Neural cell (in vitro differentiated cells): ENCODE data around the gene SUGCT. TPM values are rescaled to one million over a fixed set of nuclear protein-coding genes. Genes with fewer than 3 reads are reported as not detected.

ENCODE experiments used
- H2AFZ ChIP-seq: fragments of 200-600, 300-800 bp; sonication (generic), shearing (Covaris generic); 2 replicates; pipeline ENCODE4 v1.6.0; 2014; ENCODE audit warnings: low read depth, mild to moderate bottlenecking, antibody characterized with exemption, low read length, moderate library complexity
- H3F3A ChIP-seq: fragments of 200-600 bp; shearing (Covaris generic); 2 replicates; pipeline ENCODE4 v1.6.1; 2016; ENCODE audit warnings: mild to moderate bottlenecking, moderate library complexity, mixed read lengths, antibody characterized with exemption, low read length; ENCODE audit not compliant: insufficient read depth, poor library complexity, severe bottlenecking
- H3K27ac ChIP-seq: fragments of 200-600, 300-800 bp; sonication (generic), shearing (Covaris generic); 2 replicates; pipeline ENCODE4 v1.5.1; 2014; ENCODE audit warnings: mild to moderate bottlenecking, low read length, moderate library complexity
- H3K27me3 ChIP-seq: fragments of 300-800, 200-600 bp; sonication (generic), shearing (Covaris generic); 2 replicates; pipeline ENCODE4 v1.6.0; 2014; ENCODE audit warnings: mild to moderate bottlenecking, low read depth, low read length, moderate library complexity; ENCODE audit not compliant: insufficient read depth
- H3K36me3 ChIP-seq: fragments of 300-800, 200-600 bp; sonication (generic), shearing (Covaris generic); 2 replicates; pipeline ENCODE4 v1.5.1; 2014; ENCODE audit warnings: mild to moderate bottlenecking, antibody characterized with exemption, low read length, moderate library complexity; ENCODE audit not compliant: insufficient read depth
- H3K4me2 ChIP-seq: fragments of 300-800, 200-600 bp; sonication (generic), shearing (Covaris generic); 2 replicates; pipeline ENCODE4 v1.6.0; 2014; ENCODE audit warnings: mild to moderate bottlenecking, low read length
- H3K4me3 ChIP-seq: fragments of 300-800, 200-600 bp; sonication (generic), shearing (Covaris generic); 2 replicates; pipeline ENCODE4 v1.5.1; 2014; ENCODE audit warnings: mild to moderate bottlenecking, low read length, moderate library complexity
- H3K79me2 ChIP-seq: fragments of 200-600 bp; shearing (Covaris generic); replicated peaks from 2 replicates; pipeline ENCODE4 v1.6.0; 2014; ENCODE audit warnings: mild to moderate bottlenecking, low read length, moderate library complexity; ENCODE audit not compliant: insufficient read depth
- H3K9ac ChIP-seq: fragments of 300-800, 200-600 bp; sonication (generic), shearing (Covaris generic); 2 replicates; pipeline ENCODE4 v1.6.1; 2016; ENCODE audit warnings: mild to moderate bottlenecking, low read length, mixed read lengths
- H3K9me2 ChIP-seq: fragments of 200-600 bp; shearing (Covaris generic); 2 replicates; pipeline ENCODE4 v1.6.1; 2016; ENCODE audit warnings: mild to moderate bottlenecking, low read length, mixed read lengths; ENCODE audit not compliant: insufficient read depth
- H3K9me3 ChIP-seq: fragments of 200-600, 300-800 bp; sonication (generic), shearing (Covaris generic); 2 replicates; pipeline ENCODE4 v1.6.1; 2016; ENCODE audit warnings: mild to moderate bottlenecking, mixed run types, low read length, moderate library complexity, mixed read lengths
- H4K20me1 ChIP-seq: fragments of 200-600 bp; shearing (Covaris generic); 2 replicates; pipeline ENCODE4 v1.6.1; 2016; ENCODE audit warnings: mild to moderate bottlenecking, mixed run types; ENCODE audit not compliant: insufficient read depth
- EP300 ChIP-seq: fragments of 450-650 bp; conservative IDR thresholded peaks from 2 replicates; pipeline ENCODE4 v1.6.1; 2014; ENCODE audit warnings: antibody characterized with exemption, mild to moderate bottlenecking, moderate library complexity; ENCODE audit not compliant: poor library complexity, severe bottlenecking
- EZH2 ChIP-seq: fragments of 200-600, 300-800 bp; shearing (Covaris generic), sonication (generic); IDR thresholded peaks from 2 replicates; pipeline ENCODE4 v1.6.1; 2014; ENCODE audit warnings: antibody characterized with exemption, low read length, borderline replicate concordance, mild to moderate bottlenecking; ENCODE audit not compliant: insufficient read depth, poor library complexity, severe bottlenecking
- MXI1 ChIP-seq: fragments of 450-650 bp; conservative IDR thresholded peaks from 2 replicates; pipeline ENCODE4 v1.6.1; 2014; ENCODE audit warnings: antibody characterized with exemption, mild to moderate bottlenecking; ENCODE audit not compliant: poor library complexity, severe bottlenecking
- POLR2AphosphoS5 ChIP-seq: IDR thresholded peaks from 2 replicates; pipeline ENCODE4 v1.6.1; 2012
- RAD21 ChIP-seq: fragments of 450-650 bp; conservative IDR thresholded peaks from 2 replicates; pipeline ENCODE4 v1.6.1; 2014; ENCODE audit warnings: antibody characterized with exemption, mild to moderate bottlenecking, moderate library complexity
- SMC3 ChIP-seq: fragments of 450-650 bp; conservative IDR thresholded peaks from 2 replicates; pipeline ENCODE4 v1.6.1; 2014; ENCODE audit warnings: antibody characterized with exemption, mild to moderate bottlenecking, moderate library complexity; ENCODE audit not compliant: poor library complexity
- TAF1 ChIP-seq: IDR thresholded peaks from 2 replicates; pipeline ENCODE4 v1.6.1; 2012; ENCODE audit warnings: low read depth
- polyA plus RNA-seq: library from polyadenylated mRNA; depleted of rRNA; stranded (reverse); fragments of >200 nt; gene quantifications from 2 replicates; pipeline ENCODE4 v1.2.3, GENCODE V29; 2014
- TF ChIP-seq, protein P1 (sequence below): fragments of 450-650 bp; IDR thresholded peaks from 2 replicates; pipeline ENCODE4 v1.5.1; 2014; ENCODE audit warnings: antibody characterized with exemption, mild to moderate bottlenecking, moderate library complexity; ENCODE audit not compliant: poor library complexity, severe bottlenecking
- TF ChIP-seq, protein P2 (sequence below): IDR thresholded peaks from 2 replicates; pipeline ENCODE4 v1.6.1; 2012; ENCODE audit warnings: borderline replicate concordance

The SUGCT gene
- polyA plus RNA-seq, 1 donor from 2014 or later: not detected

DNA sequence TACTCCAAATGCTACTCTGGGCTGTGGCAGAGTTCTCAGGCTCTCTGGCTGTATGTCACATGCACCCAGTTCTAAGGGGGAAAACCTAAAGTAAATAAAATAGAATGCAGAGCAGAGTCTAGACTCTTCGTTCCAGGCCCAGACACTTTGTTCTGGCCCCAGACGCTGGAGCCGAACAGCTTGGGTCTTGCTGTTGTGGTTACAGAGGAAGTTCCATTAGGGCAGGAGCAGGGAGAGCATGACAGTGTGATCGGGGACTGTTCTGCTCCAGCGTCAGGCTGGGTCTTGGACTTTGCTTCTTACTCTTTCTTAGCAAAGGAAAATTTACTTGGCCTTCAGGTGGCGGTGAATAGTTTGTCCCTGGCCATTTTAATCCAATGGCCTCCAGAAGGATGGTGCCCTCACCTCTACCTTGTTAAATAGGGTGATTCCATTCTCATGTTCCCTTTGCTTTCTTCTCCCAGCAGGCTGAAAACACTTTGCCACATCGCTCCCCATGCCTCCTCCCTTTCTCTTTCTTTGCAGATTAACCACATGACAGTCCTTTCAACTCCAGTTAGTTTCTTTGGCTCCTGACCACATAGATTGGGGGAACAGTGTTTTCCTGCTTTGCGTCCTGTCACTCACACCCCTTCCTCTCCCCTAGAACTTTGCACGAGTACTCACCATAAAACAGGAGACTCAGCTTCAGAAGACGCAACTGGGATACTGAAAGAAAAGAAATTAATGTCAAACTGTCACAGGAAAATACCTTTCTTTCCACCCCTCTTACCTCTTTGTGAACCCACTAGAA is 730.8 kb downstream of the SUGCT start:
- H3K4me2 ChIP-seq: no peak overlapping the region

DNA sequence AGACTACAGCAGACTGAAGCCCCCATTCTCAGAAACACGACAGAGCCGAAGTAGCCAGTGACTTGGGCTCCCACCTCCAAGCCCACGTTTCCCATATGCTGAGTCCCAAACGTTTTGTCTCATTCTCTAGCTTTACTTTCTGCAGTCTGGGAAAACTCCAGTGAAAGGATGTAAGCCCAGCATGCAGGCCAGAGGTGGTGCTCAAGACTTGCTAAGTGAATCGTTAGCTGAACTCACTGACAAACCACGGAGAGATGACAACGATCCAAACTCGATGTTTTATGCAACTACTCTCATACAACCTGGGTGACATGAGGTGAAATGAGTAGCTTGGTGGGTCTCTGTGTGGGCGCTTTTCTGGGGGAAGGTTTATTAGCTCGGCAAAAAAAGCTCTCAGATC is 731.8 kb downstream of the SUGCT start:
- no peaks in the 10 kb centered on the region for H3F3A ChIP-seq
- H2AFZ ChIP-seq: no peak overlapping the region
- no peak overlapping the region for H3K9ac ChIP-seq
- no peaks in the 10 kb centered on the region for H3K27me3 ChIP-seq
- no peaks in the 10 kb centered on the region for H3K79me2 ChIP-seq
- no peak overlapping the region for H3K4me2 ChIP-seq
- TF ChIP-seq, protein P1, sequence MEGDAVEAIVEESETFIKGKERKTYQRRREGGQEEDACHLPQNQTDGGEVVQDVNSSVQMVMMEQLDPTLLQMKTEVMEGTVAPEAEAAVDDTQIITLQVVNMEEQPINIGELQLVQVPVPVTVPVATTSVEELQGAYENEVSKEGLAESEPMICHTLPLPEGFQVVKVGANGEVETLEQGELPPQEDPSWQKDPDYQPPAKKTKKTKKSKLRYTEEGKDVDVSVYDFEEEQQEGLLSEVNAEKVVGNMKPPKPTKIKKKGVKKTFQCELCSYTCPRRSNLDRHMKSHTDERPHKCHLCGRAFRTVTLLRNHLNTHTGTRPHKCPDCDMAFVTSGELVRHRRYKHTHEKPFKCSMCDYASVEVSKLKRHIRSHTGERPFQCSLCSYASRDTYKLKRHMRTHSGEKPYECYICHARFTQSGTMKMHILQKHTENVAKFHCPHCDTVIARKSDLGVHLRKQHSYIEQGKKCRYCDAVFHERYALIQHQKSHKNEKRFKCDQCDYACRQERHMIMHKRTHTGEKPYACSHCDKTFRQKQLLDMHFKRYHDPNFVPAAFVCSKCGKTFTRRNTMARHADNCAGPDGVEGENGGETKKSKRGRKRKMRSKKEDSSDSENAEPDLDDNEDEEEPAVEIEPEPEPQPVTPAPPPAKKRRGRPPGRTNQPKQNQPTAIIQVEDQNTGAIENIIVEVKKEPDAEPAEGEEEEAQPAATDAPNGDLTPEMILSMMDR: no peak
- no peak overlapping the region for H3K4me3 ChIP-seq
- no peaks in the 10 kb centered on the region for H3K36me3 ChIP-seq
- no peaks in the 10 kb centered on the region for H3K9me2 ChIP-seq
- H3K27ac ChIP-seq: no peak overlapping the region
- no peaks in the 10 kb centered on the region for H4K20me1 ChIP-seq
- no peaks in the 10 kb centered on the region for H3K9me3 ChIP-seq

More for the DNA sequence above, 730.8 kb downstream of the SUGCT start:
- Histone ChIP-seq H3K36me3 (no peaks in the 10 kb centered on the region), H4K20me1 (no peaks in the 10 kb centered on the region), H3K4me3 (no peak overlapping the region), H3F3A (no peaks in the 10 kb centered on the region), H3K27ac (no peak overlapping the region), H3K79me2 (no peaks in the 10 kb centered on the region), H2AFZ (no peak overlapping the region), H3K9ac (no peak overlapping the region), H3K9me2 (no peaks in the 10 kb centered on the region), H3K9me3 (no peaks in the 10 kb centered on the region), H3K27me3 (no peaks in the 10 kb centered on the region)
- TF ChIP-seq, protein P1: no peak
- TF ChIP-seq, protein P2, sequence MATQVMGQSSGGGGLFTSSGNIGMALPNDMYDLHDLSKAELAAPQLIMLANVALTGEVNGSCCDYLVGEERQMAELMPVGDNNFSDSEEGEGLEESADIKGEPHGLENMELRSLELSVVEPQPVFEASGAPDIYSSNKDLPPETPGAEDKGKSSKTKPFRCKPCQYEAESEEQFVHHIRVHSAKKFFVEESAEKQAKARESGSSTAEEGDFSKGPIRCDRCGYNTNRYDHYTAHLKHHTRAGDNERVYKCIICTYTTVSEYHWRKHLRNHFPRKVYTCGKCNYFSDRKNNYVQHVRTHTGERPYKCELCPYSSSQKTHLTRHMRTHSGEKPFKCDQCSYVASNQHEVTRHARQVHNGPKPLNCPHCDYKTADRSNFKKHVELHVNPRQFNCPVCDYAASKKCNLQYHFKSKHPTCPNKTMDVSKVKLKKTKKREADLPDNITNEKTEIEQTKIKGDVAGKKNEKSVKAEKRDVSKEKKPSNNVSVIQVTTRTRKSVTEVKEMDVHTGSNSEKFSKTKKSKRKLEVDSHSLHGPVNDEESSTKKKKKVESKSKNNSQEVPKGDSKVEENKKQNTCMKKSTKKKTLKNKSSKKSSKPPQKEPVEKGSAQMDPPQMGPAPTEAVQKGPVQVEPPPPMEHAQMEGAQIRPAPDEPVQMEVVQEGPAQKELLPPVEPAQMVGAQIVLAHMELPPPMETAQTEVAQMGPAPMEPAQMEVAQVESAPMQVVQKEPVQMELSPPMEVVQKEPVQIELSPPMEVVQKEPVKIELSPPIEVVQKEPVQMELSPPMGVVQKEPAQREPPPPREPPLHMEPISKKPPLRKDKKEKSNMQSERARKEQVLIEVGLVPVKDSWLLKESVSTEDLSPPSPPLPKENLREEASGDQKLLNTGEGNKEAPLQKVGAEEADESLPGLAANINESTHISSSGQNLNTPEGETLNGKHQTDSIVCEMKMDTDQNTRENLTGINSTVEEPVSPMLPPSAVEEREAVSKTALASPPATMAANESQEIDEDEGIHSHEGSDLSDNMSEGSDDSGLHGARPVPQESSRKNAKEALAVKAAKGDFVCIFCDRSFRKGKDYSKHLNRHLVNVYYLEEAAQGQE: no peak
- TF ChIP-seq TAF1 (no peak), POLR2AphosphoS5 (no peak), EP300 (no peak), RAD21 (no peak), EZH2 (no peak), MXI1 (no peak), SMC3 (no peak)
